ENCODE measurements around the gene ZC2HC1B.

Gene ZC2HC1B

DNA sequence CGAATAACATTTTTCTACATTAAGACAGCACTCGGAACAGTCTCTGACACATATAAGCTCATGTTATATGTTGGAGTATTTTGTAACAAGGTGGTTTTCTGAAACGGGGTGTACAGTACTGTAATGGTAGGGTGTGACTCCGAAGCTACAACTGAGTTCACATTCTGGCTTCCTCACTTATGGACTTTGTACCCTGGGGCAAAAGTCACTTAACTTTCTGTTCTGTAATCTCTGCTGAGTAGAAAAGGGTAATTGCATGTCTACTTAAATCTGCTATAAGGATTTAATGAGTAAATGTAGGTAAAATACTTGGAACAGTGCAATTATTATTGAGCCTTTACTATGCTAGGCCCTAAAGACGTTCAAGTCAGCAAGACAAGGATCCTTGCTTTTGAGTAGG lies 25.9 kb upstream of the ZC2HC1B start:
- TF ChIP-seq, protein P1, sequence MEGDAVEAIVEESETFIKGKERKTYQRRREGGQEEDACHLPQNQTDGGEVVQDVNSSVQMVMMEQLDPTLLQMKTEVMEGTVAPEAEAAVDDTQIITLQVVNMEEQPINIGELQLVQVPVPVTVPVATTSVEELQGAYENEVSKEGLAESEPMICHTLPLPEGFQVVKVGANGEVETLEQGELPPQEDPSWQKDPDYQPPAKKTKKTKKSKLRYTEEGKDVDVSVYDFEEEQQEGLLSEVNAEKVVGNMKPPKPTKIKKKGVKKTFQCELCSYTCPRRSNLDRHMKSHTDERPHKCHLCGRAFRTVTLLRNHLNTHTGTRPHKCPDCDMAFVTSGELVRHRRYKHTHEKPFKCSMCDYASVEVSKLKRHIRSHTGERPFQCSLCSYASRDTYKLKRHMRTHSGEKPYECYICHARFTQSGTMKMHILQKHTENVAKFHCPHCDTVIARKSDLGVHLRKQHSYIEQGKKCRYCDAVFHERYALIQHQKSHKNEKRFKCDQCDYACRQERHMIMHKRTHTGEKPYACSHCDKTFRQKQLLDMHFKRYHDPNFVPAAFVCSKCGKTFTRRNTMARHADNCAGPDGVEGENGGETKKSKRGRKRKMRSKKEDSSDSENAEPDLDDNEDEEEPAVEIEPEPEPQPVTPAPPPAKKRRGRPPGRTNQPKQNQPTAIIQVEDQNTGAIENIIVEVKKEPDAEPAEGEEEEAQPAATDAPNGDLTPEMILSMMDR (IDR thresholded peaks at IDR 0.05; ENCODE audit: low read depth, low read length) = no peak
- no peak for DNase-seq (ENCODE audit: low read depth in 2 of 2)
- no peak overlapping the region for H3K4me3 ChIP-seq (replicated peaks in 1 of 2; ENCODE audit: low read depth in 2 of 2, low read length in 2 of 2)

GRCh38 chr6:143839196-143839595 lies 25.1 kb upstream of the ZC2HC1B start:
- no peak for DNase-seq (ENCODE audit: low read depth in 2 of 2)
- TF ChIP-seq, protein P1 (IDR thresholded peaks at IDR 0.05; ENCODE audit: low read depth, low read length) = no peak
- no peak overlapping the region for H3K4me3 ChIP-seq (replicated peaks in 1 of 2; ENCODE audit: low read depth in 2 of 2, low read length in 2 of 2)

DNA sequence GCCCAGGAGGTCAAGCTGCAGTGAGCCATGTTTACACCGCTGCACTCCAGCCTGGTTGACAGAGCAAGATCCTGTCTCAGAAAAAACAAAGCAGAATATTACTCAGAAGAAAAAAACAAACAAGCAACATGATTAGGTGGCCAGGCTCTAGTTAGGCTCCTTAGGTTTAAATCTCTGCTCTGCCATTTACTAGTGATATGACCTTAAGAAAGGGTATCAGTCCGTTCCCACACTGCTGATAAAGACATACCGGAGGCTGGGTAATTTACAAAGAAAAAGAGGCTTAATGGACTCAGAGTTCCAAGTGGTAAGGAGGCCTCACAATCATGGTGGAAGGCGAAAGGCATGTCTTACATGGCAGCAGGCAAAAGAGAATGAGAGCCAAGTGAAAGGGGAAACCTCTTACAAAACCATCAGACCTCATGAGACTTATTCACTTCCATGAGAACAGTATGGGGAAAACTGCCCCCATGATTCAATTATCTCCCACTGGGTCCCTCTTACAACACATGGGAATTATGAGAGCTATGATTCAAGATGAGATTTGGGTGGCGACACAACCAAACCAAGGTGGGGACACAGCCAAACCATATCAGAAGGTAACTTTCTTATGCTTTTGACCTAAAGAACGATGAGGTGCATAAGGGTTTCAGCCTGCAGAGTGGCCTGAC lies 23.5 kb upstream of the ZC2HC1B start:
- peak in 1 of 2 donors; percentile 7 for DNase-seq (ENCODE audit: low read depth in 2 of 2)
- H3K4me3 ChIP-seq (replicated peaks in 1 of 2; ENCODE audit: low read depth in 2 of 2, low read length in 2 of 2) = no peak overlapping the region
- TF ChIP-seq, protein P1 (IDR thresholded peaks at IDR 0.05; ENCODE audit: low read depth, low read length) = no peak

- H3K4me3 ChIP-seq (replicated peaks in 1 of 2; ENCODE audit: low read depth in 2 of 2, low read length in 2 of 2) = peak overlapping the region; percentile 87 to 96
- TF ChIP-seq, protein P1 (IDR thresholded peaks at IDR 0.05; ENCODE audit: low read depth, low read length) = no peak
- no peak for DNase-seq (ENCODE audit: low read depth in 2 of 2)
These were observed 21.8 kb upstream of the ZC2HC1B start for GRCh38 chr6:143842461-143842901.

GRCh38 chr6:143842902-143843676 lies 21.2 kb upstream of the ZC2HC1B start, which contains the start of gene LTV1:
TSS of gene LTV1 (plus strand) at chr6:143843338. CDS start at chr6:143843478, 140 bp downstream.
- peak; percentile 97 for DNase-seq (ENCODE audit: low read depth in 2 of 2)
- TF ChIP-seq, protein P1 (IDR thresholded peaks at IDR 0.05; ENCODE audit: low read depth, low read length) = no peak
- H3K4me3 ChIP-seq (replicated peaks in 1 of 2; ENCODE audit: low read depth in 2 of 2, low read length in 2 of 2) = peak within 1 kb of the TSS; percentile 87 to 96

DNA sequence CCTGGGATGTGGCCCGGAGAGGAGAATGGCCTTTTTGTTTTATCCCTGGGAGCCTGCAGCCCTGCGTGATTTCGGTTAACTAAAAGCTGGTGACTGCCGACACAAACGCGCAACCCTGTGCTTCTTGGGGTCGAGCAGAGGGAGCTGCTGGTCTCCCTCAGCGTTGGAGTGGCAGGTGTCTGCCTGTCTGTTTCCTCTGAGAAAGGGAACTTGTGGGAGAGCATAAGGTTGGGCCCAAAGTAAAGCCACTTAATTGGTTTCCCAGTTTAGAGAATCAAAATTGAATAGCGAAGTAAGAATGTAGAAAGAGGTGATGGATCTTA lies 20.6 kb upstream of the ZC2HC1B start:
- DNase-seq (ENCODE audit: low read depth in 2 of 2) = no peak
- TF ChIP-seq, protein P1 (IDR thresholded peaks at IDR 0.05; ENCODE audit: low read depth, low read length) = no peak

More for the DNA sequence above, 20.6 kb upstream of the ZC2HC1B start:
- H3K4me3 ChIP-seq (replicated peaks in 1 of 2; ENCODE audit: low read depth in 2 of 2, low read length in 2 of 2) = peak overlapping the region; percentile 87 to 96
